Sigmoid colon (tissue), 7 donors: ENCODE data around the gene LMAN2L. TPM values are rescaled to one million over a fixed set of nuclear protein-coding genes. Genes with fewer than 3 reads are reported as not detected.

Experiments
- DNase-seq: peaks from one replicate; pipeline ENCODE4 v3.0.0-alpha.2; 2019
- H3K27ac ChIP-seq, 4 donors: fragments of 200-600 bp; sonication (generic); one replicate each; pipeline ENCODE4 v1.5.1; 2016 to 2019; ENCODE audit warnings: mild to moderate bottlenecking in 1 of 4
- H3K27me3 ChIP-seq, 3 donors: fragments of 200-600 bp; sonication (generic); one replicate each; pipeline ENCODE4 v1.5.1; 2019; ENCODE audit warnings: mild to moderate bottlenecking in 1 of 3
- H3K36me3 ChIP-seq, 4 donors: fragments of 200-600 bp; sonication (generic); one replicate each; pipeline ENCODE4 v1.5.1; 2016 to 2019
- H3K4me1 ChIP-seq, 4 donors: fragments of 200-600 bp; sonication (generic); one replicate each; pipeline ENCODE4 v1.5.1; 2017 to 2019
- H3K4me3 ChIP-seq, 4 donors: fragments of 200-600 bp; sonication (generic); one replicate each; pipeline ENCODE4 v1.5.1; 2017 to 2019; ENCODE audit warnings: mild to moderate bottlenecking in 2 of 4, moderate library complexity in 1 of 4
- H3K9me3 ChIP-seq, 4 donors: fragments of 200-600 bp in 3 of 4; sonication (generic) in 3 of 4; one replicate each; pipeline versions ENCODE4 v1.5.1 to v1.6.1; 2013 to 2019
- CTCF ChIP-seq, 4 experiments: fragments of 450-650 bp in 3 of 4; fragments of 200-600 bp in 1 of 4; IDR thresholded peaks; one replicate each; pipeline ENCODE4 v1.5.1; 2016 to 2019; ENCODE audit warnings: antibody characterized with exemption in 4 of 4, mild to moderate bottlenecking in 3 of 4, moderate library complexity in 2 of 4
- EP300 ChIP-seq, 4 donors: sonication (generic); formaldehyde crosslinking; IDR thresholded peaks; one replicate each; pipeline ENCODE4 v1.6.1; 2017; ENCODE audit warnings: antibody characterized with exemption in 4 of 4
- POLR2A ChIP-seq, 2 donors: fragments of 450-650 bp; IDR thresholded peaks; one replicate each; pipeline ENCODE4 v1.6.1; 2016; ENCODE audit warnings: antibody characterized with exemption in 2 of 2, mild to moderate bottlenecking in 2 of 2, moderate library complexity in 2 of 2
- POLR2AphosphoS5 ChIP-seq, 4 donors: sonication (generic); formaldehyde crosslinking; IDR thresholded peaks; one replicate each; pipeline ENCODE4 v1.6.1; 2017; ENCODE audit warnings: antibody characterized with exemption in 4 of 4
- WGBS, 2 donors: extraction: QIAGEN DNeasy Blood & Tissue Kit; methylation state at CpG; one replicate each; pipeline ENCODE4 v1.1.7; 2013; 5-methylcytosine and 5-hydroxymethylcytosine counted together
- intact Hi-C: fragments of 100-400 bp; cut with DNase I; formaldehyde crosslinking; loops from one replicate; pipeline ENCODE4 v1.15.1; 2023
- polyA plus RNA-seq, 3 donors: library from polyadenylated mRNA; stranded (reverse); fragments of 200-250 nt; gene quantifications; one replicate each; pipeline ENCODE4 v1.2.3, GENCODE V29; 2013
- total RNA-seq, 4 donors: library from RNA; depleted of rRNA; stranded (reverse); fragments of >200 nt; gene quantifications; one replicate each; pipeline ENCODE4 v1.1.0, GENCODE V29; 2016
- donor health status: healthy with polysubstance abuse.
- donor health status: Bipolar disorder and iron deficiency.
- donor health status: healthy.

Gene LMAN2L
- total and polyA plus RNA-seq, 7 donors, result 3.6 to 23.2 (median 14.0) TPM

- no peak for DNase-seq
- H3K27me3 ChIP-seq, result no peaks in the 10 kb centered on the region
- H3K9me3 ChIP-seq, result no peaks in the 10 kb centered on the region
- peaks cover 0 to 16% (median 14%) of the 10 kb centered on the region in 4 donors for H3K4me1 ChIP-seq
- TF ChIP-seq CTCF (IDR thresholded peaks at IDR 0.05) (no peak), POLR2A (IDR thresholded peaks at IDR 0.05) (no peak), POLR2AphosphoS5 (IDR thresholded peaks at IDR 0.05) (no peak), EP300 (IDR thresholded peaks at IDR 0.05) (no peak)
- H3K27ac ChIP-seq, result no peak overlapping the region
- H3K4me3 ChIP-seq, result no peak overlapping the region
- no peaks in the 10 kb centered on the region for H3K36me3 ChIP-seq
- WGBS, 2 donors, result 90% methylated on average over 5 of the region's 5 CpGs
- intact Hi-C loops, result no loop called here
These were observed 17.1 kb upstream of the LMAN2L start for GRCh38 chr2:96756788-96757476.

GRCh38 chr2:96754317-96754716 is 14.5 kb upstream of the LMAN2L start:
- intact Hi-C loops, result no loop called here
- H3K9me3 ChIP-seq, result no peaks in the 10 kb centered on the region
- TF ChIP-seq POLR2A (IDR thresholded peaks at IDR 0.05) (no peak), POLR2AphosphoS5 (IDR thresholded peaks at IDR 0.05) (no peak), CTCF (IDR thresholded peaks at IDR 0.05) (no peak), EP300 (IDR thresholded peaks at IDR 0.05) (no peak)
- no peak for DNase-seq
- no peaks in the 10 kb centered on the region for H3K4me1 ChIP-seq
- H3K27me3 ChIP-seq, result no peaks in the 10 kb centered on the region
- H3K27ac ChIP-seq, result no peak overlapping the region
- no peak overlapping the region for H3K4me3 ChIP-seq
- no peaks in the 10 kb centered on the region for H3K36me3 ChIP-seq

- intact Hi-C loops, result no loop called here
- Histone ChIP-seq H3K9me3 (no peaks in the 10 kb centered on the region), H3K4me1 (no peaks in the 10 kb centered on the region), H3K27me3 (no peaks in the 10 kb centered on the region), H3K36me3 (no peaks in the 10 kb centered on the region), H3K27ac (no peak overlapping the region), H3K4me3 (no peak overlapping the region)
- no peak for DNase-seq
- 40 to 61% methylated on average over 7 of the region's 7 CpGs for WGBS, 2 donors
- TF ChIP-seq CTCF (IDR thresholded peaks at IDR 0.05) (no peak), EP300 (IDR thresholded peaks at IDR 0.05) (no peak), POLR2AphosphoS5 (IDR thresholded peaks at IDR 0.05) (no peak), POLR2A (IDR thresholded peaks at IDR 0.05) (no peak)
These were observed 13.9 kb upstream of the LMAN2L start for GRCh38 chr2:96753661-96754282.

- Histone ChIP-seq H3K4me3 (no peak overlapping the region), H3K36me3 (no peaks in the 10 kb centered on the region), H3K27me3 (no peaks in the 10 kb centered on the region), H3K4me1 (no peaks in the 10 kb centered on the region), H3K9me3 (no peaks in the 10 kb centered on the region), H3K27ac (no peak overlapping the region)
- WGBS, 2 donors, result 85 to 87% methylated on average over 9 of the region's 9 CpGs
- DNase-seq, result no peak
- intact Hi-C loops, result no loop called here
- TF ChIP-seq POLR2A (IDR thresholded peaks at IDR 0.05) (no peak), EP300 (IDR thresholded peaks at IDR 0.05) (no peak)
These were observed 11.9 kb upstream of the LMAN2L start for GRCh38 chr2:96751800-96752199.

GRCh38 chr2:96747061-96747617 is 7.3 kb upstream of the LMAN2L start:
- DNase-seq, result no peak
- Histone ChIP-seq H3K4me3 (no peak overlapping the region), H3K27ac (no peak overlapping the region), H3K4me1 (no peaks in the 10 kb centered on the region), H3K27me3 (no peaks in the 10 kb centered on the region), H3K36me3 (no peaks in the 10 kb centered on the region), H3K9me3 (no peaks in the 10 kb centered on the region)
- intact Hi-C loops, result no loop called here
- no peak for TF ChIP-seq EP300 (IDR thresholded peaks at IDR 0.05)
- no peak for TF ChIP-seq POLR2AphosphoS5 (IDR thresholded peaks at IDR 0.05)
- TF ChIP-seq CTCF (IDR thresholded peaks at IDR 0.05), result no peak
- no peak for TF ChIP-seq POLR2A (IDR thresholded peaks at IDR 0.05)
- WGBS, 2 donors, result 73 to 74% methylated on average over 6 of the region's 6 CpGs
